ENCODE results near the gene SMIM17. TPM values are rescaled to one million over a fixed set of nuclear protein-coding genes. Genes with fewer than 3 reads are reported as not detected.
"Not testable (repeated sequence)": the region's sequence is repeated elsewhere in the genome, so short reads cannot be mapped to it uniquely, and the experiment has no call there.

The SMIM17 gene
- total and polyA plus RNA-seq, 4 donors = 0.10 to 0.94 (median 0.27) TPM

DNA sequence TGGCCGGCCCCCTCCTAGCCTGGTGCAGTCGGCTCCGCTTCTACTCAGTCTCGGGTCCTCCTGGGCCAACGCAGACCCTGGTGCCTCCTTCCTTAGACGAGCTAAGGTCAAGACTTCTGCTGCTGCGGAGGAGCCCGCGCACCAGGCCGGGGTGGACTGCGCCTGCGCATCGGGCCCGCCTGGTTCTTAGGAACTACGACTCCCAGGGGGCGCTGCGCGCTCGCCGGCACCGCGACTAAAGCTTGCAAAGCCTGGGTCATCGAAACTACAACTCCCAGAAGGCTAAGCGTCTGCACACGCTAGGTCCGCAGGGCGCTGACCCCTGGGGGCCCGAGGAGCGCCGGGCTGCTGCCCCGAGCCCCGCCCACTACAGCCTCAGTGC, 28.6 kb downstream of the SMIM17 start, which contains the start of gene ZNF835:
TSS of gene ZNF835 (minus strand) at position 145 of the 382 bp plus-strand sequence. CDS start 6,559 bp downstream, outside the sequence.
- Histone ChIP-seq H3K27ac (ENCODE audit: low read depth in 1 of 2, low read length in 1 of 2) (peak within 1 kb of the TSS; percentile 29 to 54), H3K27me3 (ENCODE audit: control insufficient read depth in 3 of 3, insufficient read depth in 3 of 3, low read length in 2 of 3) (no peaks in the 10 kb centered on the region), H3K4me3 (peak within 1 kb of the TSS; percentile 85), H3K36me3 (ENCODE audit: control insufficient read depth in 4 of 4, insufficient read depth in 4 of 4, low read length in 4 of 4) (no peaks in the 10 kb centered on the region), H3K9me3 (ENCODE audit: control insufficient read depth in 4 of 4, insufficient read depth in 3 of 4, low read length in 3 of 4) (peaks cover 0 to 32% (median 0%) of the 10 kb centered on the region in 4 donors), H3K4me1 (ENCODE audit: control insufficient read depth in 5 of 5, insufficient read depth in 5 of 5, low read length in 5 of 5) (peaks cover 0 to 13% (median 9%) of the 10 kb centered on the region in 5 donors), H3K9ac (ENCODE audit: insufficient read depth in 1 of 2, low read length in 2 of 2) (peak within 1 kb of the TSS; percentile 3 to 20)
- WGBS, 2 donors = 1 to 2% methylated on average over 30 to 32 of the region's 32 CpGs
- ATAC-seq (ENCODE audit: insufficient read depth, low FRiP score) = peak; percentile 95
- peak; percentile 78 to 94 (median 86) for DNase-seq
- TF ChIP-seq, protein P1, sequence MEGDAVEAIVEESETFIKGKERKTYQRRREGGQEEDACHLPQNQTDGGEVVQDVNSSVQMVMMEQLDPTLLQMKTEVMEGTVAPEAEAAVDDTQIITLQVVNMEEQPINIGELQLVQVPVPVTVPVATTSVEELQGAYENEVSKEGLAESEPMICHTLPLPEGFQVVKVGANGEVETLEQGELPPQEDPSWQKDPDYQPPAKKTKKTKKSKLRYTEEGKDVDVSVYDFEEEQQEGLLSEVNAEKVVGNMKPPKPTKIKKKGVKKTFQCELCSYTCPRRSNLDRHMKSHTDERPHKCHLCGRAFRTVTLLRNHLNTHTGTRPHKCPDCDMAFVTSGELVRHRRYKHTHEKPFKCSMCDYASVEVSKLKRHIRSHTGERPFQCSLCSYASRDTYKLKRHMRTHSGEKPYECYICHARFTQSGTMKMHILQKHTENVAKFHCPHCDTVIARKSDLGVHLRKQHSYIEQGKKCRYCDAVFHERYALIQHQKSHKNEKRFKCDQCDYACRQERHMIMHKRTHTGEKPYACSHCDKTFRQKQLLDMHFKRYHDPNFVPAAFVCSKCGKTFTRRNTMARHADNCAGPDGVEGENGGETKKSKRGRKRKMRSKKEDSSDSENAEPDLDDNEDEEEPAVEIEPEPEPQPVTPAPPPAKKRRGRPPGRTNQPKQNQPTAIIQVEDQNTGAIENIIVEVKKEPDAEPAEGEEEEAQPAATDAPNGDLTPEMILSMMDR (IDR thresholded peaks at IDR 0.05; ENCODE audit: control extremely low read depth, extremely low read depth) = peak; percentile 4

DNA sequence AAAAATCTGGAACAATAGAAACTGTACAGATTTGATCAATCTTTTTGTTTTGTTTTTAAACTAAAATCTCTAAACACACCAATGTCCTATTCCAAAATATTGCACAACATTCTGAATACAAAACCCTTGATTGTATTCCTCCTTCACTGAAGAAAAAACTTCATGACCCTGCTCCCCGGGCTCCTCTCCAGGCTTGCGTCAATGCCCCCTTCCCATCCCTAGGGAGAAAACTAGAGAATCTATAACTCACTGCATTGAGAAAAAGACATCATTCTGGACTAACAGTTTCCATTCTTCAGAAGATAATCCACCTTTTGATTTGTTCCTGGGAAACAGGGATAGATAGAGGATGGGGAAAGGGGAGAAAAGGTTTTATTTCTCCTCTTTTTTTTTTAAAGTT, 29.7 kb downstream of the SMIM17 start:
- DNase-seq; H3K27me3 ChIP-seq (ENCODE audit: control insufficient read depth in 3 of 3, insufficient read depth in 3 of 3, low read length in 2 of 3); ATAC-seq (ENCODE audit: insufficient read depth, low FRiP score); H3K9ac ChIP-seq (ENCODE audit: insufficient read depth in 1 of 2, low read length in 2 of 2); H3K27ac ChIP-seq (ENCODE audit: low read depth in 1 of 2, low read length in 1 of 2); H3K4me3 ChIP-seq; H3K36me3 ChIP-seq (ENCODE audit: control insufficient read depth in 4 of 4, insufficient read depth in 4 of 4, low read length in 4 of 4): not testable (repeated sequence)
- WGBS, 2 donors = 96 to 98% methylated on average over 2 of the region's 2 CpGs
- H3K4me1 ChIP-seq (ENCODE audit: control insufficient read depth in 5 of 5, insufficient read depth in 5 of 5, low read length in 5 of 5) = peaks cover 0 to 13% (median 9%) of the 10 kb centered on the region in 5 donors
- peaks cover 0 to 23% (median 0%) of the 10 kb centered on the region in 4 donors for H3K9me3 ChIP-seq (ENCODE audit: control insufficient read depth in 4 of 4, insufficient read depth in 3 of 4, low read length in 3 of 4)

GRCh38 chr19:56678205-56678604, 35.2 kb downstream of the SMIM17 start:
- TF ChIP-seq, protein P1 (IDR thresholded peaks at IDR 0.05; ENCODE audit: control extremely low read depth, extremely low read depth) = no peak
- no peak overlapping the region for H3K27ac ChIP-seq (ENCODE audit: low read depth in 1 of 2, low read length in 1 of 2)
- ATAC-seq (ENCODE audit: insufficient read depth, low FRiP score) (no peak), DNase-seq (no peak)
- no peak overlapping the region for H3K4me3 ChIP-seq
- no peak overlapping the region for H3K9ac ChIP-seq (ENCODE audit: insufficient read depth in 1 of 2, low read length in 2 of 2)
- peaks cover 0 to 10% (median 0%) of the 10 kb centered on the region in 4 donors for H3K9me3 ChIP-seq (ENCODE audit: control insufficient read depth in 4 of 4, insufficient read depth in 3 of 4, low read length in 3 of 4)
- no peaks in the 10 kb centered on the region for H3K27me3 ChIP-seq (ENCODE audit: control insufficient read depth in 3 of 3, insufficient read depth in 3 of 3, low read length in 2 of 3)
- H3K4me1 ChIP-seq (ENCODE audit: control insufficient read depth in 5 of 5, insufficient read depth in 5 of 5, low read length in 5 of 5) = no peaks in the 10 kb centered on the region
- WGBS, 2 donors = 80 to 94% methylated on average over 8 of the region's 8 CpGs
- H3K36me3 ChIP-seq (ENCODE audit: control insufficient read depth in 4 of 4, insufficient read depth in 4 of 4, low read length in 4 of 4) = no peaks in the 10 kb centered on the region

DNA sequence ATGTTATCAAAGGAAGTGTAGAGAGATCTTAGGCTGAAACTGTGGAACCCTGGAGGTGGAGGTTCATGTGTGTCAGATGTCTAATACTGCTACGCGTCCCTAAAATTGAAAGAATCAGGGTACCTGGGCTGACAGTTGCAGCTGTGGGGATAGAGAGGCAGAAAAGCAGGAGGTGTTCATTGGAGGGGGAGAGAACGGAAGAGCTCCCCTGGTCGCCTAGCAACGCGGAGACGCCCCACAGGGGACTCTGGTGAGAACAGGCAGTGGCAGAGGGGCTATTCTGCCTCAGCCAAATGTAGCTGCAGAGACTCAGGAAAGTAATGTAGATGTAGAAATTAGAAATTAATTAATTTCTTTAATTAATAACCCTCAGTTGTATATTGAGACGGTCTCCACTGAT, 38.7 kb downstream of the SMIM17 start:
- TF ChIP-seq, protein P1 (IDR thresholded peaks at IDR 0.05; ENCODE audit: control extremely low read depth, extremely low read depth) = no peak
- H3K9ac ChIP-seq (ENCODE audit: insufficient read depth in 1 of 2, low read length in 2 of 2) = no peak overlapping the region
- no peaks in the 10 kb centered on the region for H3K4me1 ChIP-seq (ENCODE audit: control insufficient read depth in 5 of 5, insufficient read depth in 5 of 5, low read length in 5 of 5)
- H3K27ac ChIP-seq (ENCODE audit: low read depth in 1 of 2, low read length in 1 of 2) = no peak overlapping the region
- no peaks in the 10 kb centered on the region for H3K36me3 ChIP-seq (ENCODE audit: control insufficient read depth in 4 of 4, insufficient read depth in 4 of 4, low read length in 4 of 4)
- ATAC-seq (ENCODE audit: insufficient read depth, low FRiP score) = no peak
- no peak overlapping the region for H3K4me3 ChIP-seq
- no peak for DNase-seq
- peaks cover 0 to 7% (median 0%) of the 10 kb centered on the region in 4 donors for H3K9me3 ChIP-seq (ENCODE audit: control insufficient read depth in 4 of 4, insufficient read depth in 3 of 4, low read length in 3 of 4)
- 61 to 71% methylated on average over 8 of the region's 8 CpGs for WGBS, 2 donors
- H3K27me3 ChIP-seq (ENCODE audit: control insufficient read depth in 3 of 3, insufficient read depth in 3 of 3, low read length in 2 of 3) = no peaks in the 10 kb centered on the region
